Activated CD4-positive, alpha-beta T cell treated with anti-CD3 and anti-CD28 coated beads for 36 hours (primary cell): ENCODE results near the gene PLA2G12A. TPM values are rescaled to one million over a fixed set of nuclear protein-coding genes. Genes with fewer than 3 reads are reported as not detected.
A peak's percentile ranks its signal among the peaks of the same experiment; 100 is the strongest.
"Not testable (repeated sequence)": the region's sequence is repeated elsewhere in the genome, so short reads cannot be mapped to it uniquely, and the experiment has no call there.

Experiments
- ATAC-seq: fragments of 200-7000 bp; cut with Tn5 transposase; one replicate; pipeline ENCODE4 v1.10.0; 2021; ENCODE audit warnings: mild to moderate bottlenecking, moderate library complexity
- CTCF ChIA-PET: fragments of 350-600 bp; sonication (Branson Sonifier 250); formaldehyde crosslinking; loops from one replicate; lab custom pipeline; 2021; ENCODE audit warnings: antibody characterized with exemption; lab: Charles Lee
- POLR2A ChIA-PET: fragments of 350-600 bp; sonication (Branson Sonifier 250); formaldehyde crosslinking; loops from one replicate; lab custom pipeline; 2021; ENCODE audit warnings: antibody characterized with exemption, inconsistent platforms; lab: Charles Lee
- DNase-seq: peaks from one replicate; pipeline ENCODE4 v3.0.0-alpha.2; 2020
- H3K27ac Mint-ChIP-seq: one replicate; pipeline ENCODE4 v1.8.0; 2021; ENCODE audit warnings: mixed read lengths
- H3K27me3 Mint-ChIP-seq: one replicate; pipeline ENCODE4 v1.8.0; 2021; ENCODE audit warnings: mixed read lengths
- H3K36me3 Mint-ChIP-seq: one replicate; pipeline ENCODE4 v1.8.0; 2021; ENCODE audit warnings: low read depth, mixed read lengths
- H3K4me1 Mint-ChIP-seq: one replicate; pipeline ENCODE4 v1.8.0; 2021; ENCODE audit warnings: mixed read lengths
- H3K4me3 Mint-ChIP-seq: one replicate; pipeline ENCODE4 v1.8.0; 2021; ENCODE audit warnings: mild to moderate bottlenecking, moderate library complexity, mixed read lengths
- H3K9me3 Mint-ChIP-seq: one replicate; pipeline ENCODE4 v1.8.0; 2021; ENCODE audit warnings: low read depth, mixed read lengths
- intact Hi-C, 2 experiments: fragments of 100-400 bp; cut with DNase I in 1 of 2; cut with micrococcal nuclease in 1 of 2; formaldehyde crosslinking; loops; one replicate each; pipeline versions ENCODE4 v1.14.2 to v1.15.1; 2022 to 2024; cut with DNase I, micrococcal nuclease
- total RNA-seq, 2 experiments: library from RNA; stranded (reverse); gene quantifications; one replicate each; pipeline ENCODE4 v1.2.3, GENCODE V29; 2021

PLA2G12A gene
- total RNA-seq, 2 experiments from 2014 or later, result 17.9 to 31.1 TPM

DNA sequence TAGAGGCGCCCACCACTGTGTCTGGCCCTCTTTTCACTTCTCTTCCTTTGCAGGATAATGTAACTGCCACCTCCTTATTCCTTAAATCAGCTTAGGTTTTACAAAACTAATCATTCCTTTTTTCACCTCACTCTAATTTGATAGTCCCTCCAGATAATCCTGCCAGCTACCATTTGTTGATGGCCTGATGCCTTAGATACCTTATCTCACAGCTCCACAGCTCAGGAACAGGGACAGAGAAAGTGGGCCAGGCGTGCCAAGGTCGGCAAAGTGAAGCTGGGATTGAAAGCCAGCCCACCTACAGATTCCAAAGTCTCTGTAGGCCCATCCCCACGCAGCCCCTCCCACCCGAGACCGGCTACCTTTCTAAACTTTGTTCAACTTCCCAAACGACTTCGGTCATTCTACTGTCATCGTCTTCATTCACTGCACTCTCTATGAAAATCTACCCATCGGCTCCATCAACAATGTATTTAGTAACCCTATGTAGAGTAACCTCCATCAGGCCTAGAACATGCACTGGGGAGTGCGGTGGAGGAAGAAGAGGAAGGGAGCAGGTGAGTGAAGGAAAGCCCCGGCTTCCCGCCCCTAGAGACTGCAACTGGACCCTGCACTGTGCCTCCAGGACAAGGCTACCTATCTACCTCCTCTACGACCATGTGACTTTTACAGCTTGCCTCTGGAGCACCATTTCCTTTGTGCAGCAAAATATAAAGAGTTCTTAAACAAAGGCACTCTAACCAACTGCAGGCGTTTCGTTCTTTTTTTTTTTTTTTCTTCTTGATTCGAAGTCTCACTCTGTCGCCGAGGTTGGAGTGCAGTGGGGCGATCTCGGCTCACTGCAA, 28.1 kb downstream of the PLA2G12A start:
- Mint-ChIP-seq H3K27me3 (no peaks in the 10 kb centered on the region), H3K4me3 (peak overlapping the region; percentile 89), H3K27ac (peak overlapping the region; percentile 78), H3K36me3 (peaks cover 9% of the 10 kb centered on the region), H3K4me1 (peaks cover 40% of the 10 kb centered on the region), H3K9me3 (no peaks in the 10 kb centered on the region)
- peak; percentile 21 for DNase-seq
- peak; percentile 13 for ATAC-seq
- intact Hi-C loops, result loop anchor here (2.0 to 10.0 kb wide), 7 partner anchors 27 to 276 kb away; partner anchors contain the start of genes MCUB (in 1 of the 2) and SEC24B (in 1 of the 2)
- ChIA-PET CTCF (interaction anchor here (0.7 to 1.6 kb wide), 6 partner anchors 12 to 422 kb away, joined by 3 to 9 read pairs (median 4); no protein-coding TSS in a partner anchor), POLR2A (interaction anchor here (1.7 kb wide), 1 partner anchor 28 kb away, joined by 7 read pairs; the partner anchor contains the start of gene PLA2G12A)

DNA sequence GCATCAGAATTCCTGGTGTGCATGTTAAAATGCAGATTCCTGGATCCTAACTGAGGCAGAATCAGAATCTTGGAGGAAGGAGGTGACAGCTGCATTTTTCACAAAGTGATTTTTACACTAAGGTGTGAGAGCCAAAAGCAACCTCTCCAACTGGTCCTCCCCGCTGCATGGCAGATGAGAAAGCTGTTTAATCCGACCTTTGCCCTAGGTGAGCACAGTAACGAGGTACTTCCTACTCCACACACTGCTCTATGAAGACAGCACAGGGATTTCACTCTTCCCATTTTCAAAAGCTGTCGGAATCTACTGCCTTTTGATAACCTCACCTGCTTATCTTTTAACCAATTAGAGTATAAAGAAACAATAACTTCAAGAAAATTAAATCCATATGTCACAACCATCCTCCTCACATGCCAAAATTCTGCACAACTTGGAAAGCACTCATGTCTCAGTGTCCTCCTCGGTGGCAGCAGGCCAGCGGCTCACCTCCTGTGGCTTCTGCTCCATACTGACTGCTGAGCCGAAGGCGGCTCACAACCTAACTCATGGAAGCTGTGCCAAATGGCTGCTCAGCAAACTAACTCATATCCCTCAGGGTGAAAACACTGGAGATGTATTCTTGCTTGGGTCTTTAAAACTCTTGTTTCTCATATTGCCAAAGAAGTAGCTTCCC, 30.2 kb downstream of the PLA2G12A start:
- Mint-ChIP-seq H3K36me3 (peaks cover 11% of the 10 kb centered on the region), H3K4me1 (peaks cover 40% of the 10 kb centered on the region), H3K27me3 (no peaks in the 10 kb centered on the region), H3K9me3 (no peaks in the 10 kb centered on the region), H3K27ac (no peak overlapping the region), H3K4me3 (no peak overlapping the region)
- intact Hi-C loops, result loop anchor here (5.0 to 10.0 kb wide), 4 partner anchors 135 to 278 kb away; partner anchors contain the start of genes MCUB (in 1 of the 2) and SEC24B (in 1 of the 2)
- DNase-seq, result no peak
- ATAC-seq, result no peak
- CTCF ChIA-PET, result interaction anchor here (0.6 to 1.7 kb wide), 6 partner anchors 19 to 260 kb away, joined by 3 to 5 read pairs (median 4); no protein-coding TSS in a partner anchor
- POLR2A ChIA-PET, result no interaction called here

DNA sequence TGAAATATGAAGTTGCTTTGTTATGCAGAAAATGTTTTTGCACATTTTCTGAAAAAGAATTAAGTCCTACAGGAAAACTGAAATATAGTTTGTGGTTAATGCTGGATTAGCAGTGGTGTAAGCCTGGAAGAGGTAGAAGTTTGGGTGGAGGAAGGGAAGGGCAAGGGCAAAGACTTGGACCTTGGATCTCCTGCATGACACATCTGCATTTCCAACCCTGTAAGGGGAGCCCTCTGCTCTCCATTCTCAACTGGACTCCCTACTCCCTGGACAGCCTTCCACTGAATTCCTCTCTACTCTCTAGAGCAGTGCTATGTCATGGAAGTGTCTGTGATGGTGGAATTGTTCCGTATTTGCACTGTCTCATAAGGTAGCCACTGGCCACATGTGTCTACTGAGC, 31.2 kb downstream of the PLA2G12A start:
- no peak overlapping the region for H3K27ac Mint-ChIP-seq

DNA sequence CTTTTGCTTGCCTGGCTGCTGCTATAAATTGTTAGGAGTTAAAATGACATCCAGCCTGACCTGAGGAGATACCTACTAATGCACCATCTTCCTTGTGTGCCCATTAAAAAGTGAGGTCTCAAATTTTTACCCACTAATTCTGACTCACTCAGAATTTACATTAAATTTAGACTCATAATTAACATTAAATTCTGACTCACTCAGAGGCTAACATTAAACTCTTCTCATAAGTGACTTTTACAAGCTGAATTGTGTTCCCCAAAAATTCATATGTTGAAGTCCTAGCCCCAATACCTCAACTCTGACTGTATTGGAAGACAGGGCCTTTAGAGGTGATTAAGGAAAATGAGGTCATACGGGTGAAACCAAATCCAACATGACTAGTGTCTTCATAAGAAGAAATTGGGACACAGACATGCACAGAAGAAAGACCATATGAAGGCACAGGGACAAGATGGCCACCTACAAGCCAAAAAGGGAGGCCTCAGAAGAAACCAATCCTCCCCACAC, 38.4 kb downstream of the PLA2G12A start:
- peaks cover 28% of the 10 kb centered on the region for H3K4me1 Mint-ChIP-seq
- POLR2A ChIA-PET, result no interaction called here
- CTCF ChIA-PET, result interaction anchor here (1.0 kb wide), 1 partner anchor 43 kb away, joined by 3 read pairs; no protein-coding TSS in a partner anchor
- peak overlapping the region; percentile 65 for H3K27ac Mint-ChIP-seq
- ATAC-seq, result peak; percentile 72
- H3K4me3 Mint-ChIP-seq, result no peak overlapping the region
- DNase-seq, result no peak
- intact Hi-C loops, result loop anchor here in 1 of 2 experiments (1.0 kb wide), 1 partner anchor 43 kb away; no protein-coding TSS in a partner anchor
- no peaks in the 10 kb centered on the region for H3K27me3 Mint-ChIP-seq
- H3K36me3 Mint-ChIP-seq, result peaks cover 49% of the 10 kb centered on the region
- peaks cover 2% of the 10 kb centered on the region for H3K9me3 Mint-ChIP-seq

More for the DNA sequence above, 31.2 kb downstream of the PLA2G12A start:
- H3K4me1 Mint-ChIP-seq, result peaks cover 34% of the 10 kb centered on the region
- peaks cover 17% of the 10 kb centered on the region for H3K36me3 Mint-ChIP-seq
- no peaks in the 10 kb centered on the region for H3K9me3 Mint-ChIP-seq
- ATAC-seq, result no peak
- ChIA-PET CTCF (no interaction called here), POLR2A (no interaction called here)
- no peaks in the 10 kb centered on the region for H3K27me3 Mint-ChIP-seq
- H3K4me3 Mint-ChIP-seq, result no peak overlapping the region
- intact Hi-C loops, result no loop called here
- no peak for DNase-seq

DNA sequence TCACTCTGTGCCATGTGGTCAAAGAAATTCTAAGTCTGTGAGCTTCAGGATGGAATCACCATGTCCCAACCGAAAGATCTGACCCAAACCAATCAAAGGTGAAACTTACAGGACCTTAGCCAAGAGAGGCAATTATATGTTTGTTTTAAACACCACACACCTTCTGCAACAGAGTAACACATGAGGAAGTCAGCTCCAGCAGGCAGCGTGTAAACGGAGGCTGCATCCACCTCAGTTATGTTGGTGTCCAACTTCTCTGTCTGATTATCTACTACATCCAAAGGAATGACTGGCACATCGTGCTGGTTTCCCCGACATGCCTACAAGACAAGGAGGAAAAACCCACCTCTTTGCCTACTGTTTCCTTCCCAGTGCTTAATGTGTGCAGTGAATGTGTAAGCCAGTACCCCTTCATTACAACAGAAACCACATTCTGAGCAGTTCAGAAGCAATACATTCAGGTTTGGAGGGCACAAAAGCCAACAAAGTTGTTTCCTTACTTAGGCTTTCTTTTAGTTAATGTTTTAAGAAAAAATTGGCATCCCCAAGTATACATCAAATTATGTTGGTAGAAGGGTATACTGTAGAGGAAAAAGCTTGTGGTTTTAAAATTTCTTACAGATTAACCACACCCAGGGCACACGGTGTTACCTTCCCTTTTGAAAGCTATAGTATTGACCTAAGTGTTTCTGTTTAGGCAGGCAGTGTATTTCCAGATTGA, 39.0 kb downstream of the PLA2G12A start:
- H3K4me3 Mint-ChIP-seq, result no peak overlapping the region
- peak overlapping the region; percentile 65 for H3K27ac Mint-ChIP-seq
- intact Hi-C loops, result loop anchor here in 1 of 2 experiments (1.0 kb wide), 1 partner anchor 43 kb away; no protein-coding TSS in a partner anchor
- CTCF ChIA-PET, result interaction anchor here (0.6 to 1.0 kb wide), 3 partner anchors 10 to 42 kb away, joined by 3 to 4 read pairs (median 3); no protein-coding TSS in a partner anchor
- peak; percentile 54 for ATAC-seq
- peaks cover 2% of the 10 kb centered on the region for H3K9me3 Mint-ChIP-seq
- DNase-seq, result no peak
- H3K4me1 Mint-ChIP-seq, result peaks cover 28% of the 10 kb centered on the region
- peaks cover 53% of the 10 kb centered on the region for H3K36me3 Mint-ChIP-seq
- POLR2A ChIA-PET, result no interaction called here
- no peaks in the 10 kb centered on the region for H3K27me3 Mint-ChIP-seq

DNA sequence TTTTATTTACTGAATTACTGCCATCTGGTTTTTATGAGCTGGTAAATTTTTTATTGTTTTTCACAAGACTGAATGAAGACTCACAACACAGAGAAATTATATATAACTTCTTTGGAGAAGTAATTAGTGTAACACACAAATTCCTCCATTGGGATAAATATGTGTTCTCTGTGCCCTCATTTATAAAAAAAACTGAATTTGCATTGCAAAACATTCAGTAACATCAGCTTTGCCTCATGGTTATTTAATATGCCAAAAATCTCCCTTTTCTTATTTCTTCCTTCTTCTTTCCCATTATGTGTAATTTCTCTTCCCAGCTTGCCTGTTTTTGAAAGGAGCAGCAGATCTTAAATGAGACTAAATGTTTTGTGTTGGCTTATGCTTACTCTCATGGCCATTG, 45.1 kb downstream of the PLA2G12A start:
- CTCF ChIA-PET, result interaction anchor here (0.7 to 1.1 kb wide), 2 partner anchors 17 to 20 kb away, joined by 3 read pairs; no protein-coding TSS in a partner anchor
- intact Hi-C loops, result no loop called here
- POLR2A ChIA-PET, result no interaction called here
- Mint-ChIP-seq H3K9me3 (no peaks in the 10 kb centered on the region), H3K27ac (peak overlapping the region; percentile 32), H3K4me1 (peaks cover 22% of the 10 kb centered on the region), H3K4me3 (no peak overlapping the region), H3K36me3 (peaks cover 41% of the 10 kb centered on the region), H3K27me3 (no peaks in the 10 kb centered on the region)
- no peak for DNase-seq
- no peak for ATAC-seq

DNA sequence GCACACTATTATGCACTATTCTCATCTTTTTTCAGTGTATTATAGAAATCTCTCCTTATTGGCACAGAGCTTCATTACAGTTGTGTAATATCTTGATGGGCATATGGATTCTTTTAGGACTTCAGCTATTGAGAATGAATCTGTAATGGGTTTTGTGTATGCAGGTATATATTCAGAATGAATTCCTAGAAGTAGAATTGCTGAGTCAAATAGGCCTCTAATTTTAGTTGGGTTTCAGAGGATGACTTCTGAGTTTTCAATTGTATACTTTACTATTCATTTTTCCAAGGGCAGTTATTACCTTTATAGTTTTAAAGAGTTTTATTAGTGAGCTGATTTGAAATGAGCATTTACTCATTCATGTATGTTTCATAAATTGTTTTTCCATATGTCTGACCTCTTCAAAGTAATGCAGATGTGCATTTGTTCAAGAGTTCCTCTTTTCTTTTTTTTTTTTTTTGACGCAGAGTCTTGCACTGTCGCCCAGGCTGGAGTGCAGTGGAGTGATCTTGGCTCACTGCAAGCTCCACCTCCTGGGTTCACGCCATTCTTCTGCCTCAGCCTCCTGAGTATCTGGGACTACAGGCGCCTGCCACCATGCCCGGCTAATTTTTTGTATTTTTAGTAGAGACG, 46.1 kb downstream of the PLA2G12A start:
- no peaks in the 10 kb centered on the region for H3K9me3 Mint-ChIP-seq
- peaks cover 39% of the 10 kb centered on the region for H3K36me3 Mint-ChIP-seq
- DNase-seq, result no peak
- peak overlapping the region; percentile 65 for H3K27ac Mint-ChIP-seq
- ChIA-PET POLR2A (no interaction called here), CTCF (interaction anchor here (1.8 kb wide), 1 partner anchor 10 kb away, joined by 6 read pairs; no protein-coding TSS in a partner anchor)
- intact Hi-C loops, result no loop called here
- H3K4me1 Mint-ChIP-seq, result peaks cover 22% of the 10 kb centered on the region
- H3K27me3 Mint-ChIP-seq, result no peaks in the 10 kb centered on the region
- no peak overlapping the region for H3K4me3 Mint-ChIP-seq
- no peak for ATAC-seq

DNA sequence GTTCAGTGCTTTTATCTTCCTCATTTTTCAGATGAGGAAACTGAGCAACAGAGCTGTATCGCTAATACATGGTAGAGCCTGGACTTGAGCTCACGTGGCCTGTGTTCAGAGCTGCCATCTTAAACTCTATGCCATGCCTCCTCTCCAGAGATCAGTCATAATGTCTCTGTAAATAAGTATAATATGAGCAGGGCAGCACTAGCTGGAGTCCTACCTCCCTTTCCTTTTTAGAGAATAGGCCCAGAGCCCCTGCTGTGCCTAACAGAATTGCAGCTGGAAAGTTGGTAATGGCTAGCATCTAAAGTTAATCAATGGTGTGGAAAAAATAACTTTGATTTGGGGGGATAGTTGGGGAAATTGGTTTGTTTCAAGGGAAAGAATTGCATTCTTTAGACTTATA, 47.0 kb downstream of the PLA2G12A start:
- CTCF ChIA-PET, result interaction anchor here (1.8 kb wide), 1 partner anchor 9 kb away, joined by 6 read pairs; no protein-coding TSS in a partner anchor
- no peak for DNase-seq
- no peak overlapping the region for H3K4me3 Mint-ChIP-seq
- POLR2A ChIA-PET, result no interaction called here
- peaks cover 22% of the 10 kb centered on the region for H3K4me1 Mint-ChIP-seq
- peaks cover 41% of the 10 kb centered on the region for H3K36me3 Mint-ChIP-seq
- no peak for ATAC-seq
- H3K27me3 Mint-ChIP-seq, result no peaks in the 10 kb centered on the region
- no peaks in the 10 kb centered on the region for H3K9me3 Mint-ChIP-seq
- no peak overlapping the region for H3K27ac Mint-ChIP-seq
- intact Hi-C loops, result no loop called here

DNA sequence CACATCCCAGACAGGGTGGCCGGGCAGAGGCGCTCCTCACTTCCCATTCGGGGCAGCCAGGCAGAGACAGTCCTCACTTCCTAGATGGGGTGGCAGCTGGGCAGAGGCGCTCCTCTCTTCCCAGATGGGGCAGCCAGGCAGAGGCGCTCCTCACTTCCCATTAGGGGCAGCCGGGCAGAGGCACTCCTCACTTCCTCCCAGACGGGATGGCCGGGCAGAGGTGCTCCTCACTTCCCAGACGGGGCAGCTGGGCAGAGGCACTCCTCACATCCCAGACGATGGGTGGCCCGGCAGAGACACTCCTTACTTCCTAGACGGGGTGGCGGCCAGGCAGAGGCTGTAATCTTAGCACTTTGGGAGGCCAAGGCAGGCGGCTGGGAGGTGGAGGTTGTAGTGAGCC, 50.9 kb downstream of the PLA2G12A start:
- H3K27ac Mint-ChIP-seq, CTCF ChIA-PET, H3K27me3 Mint-ChIP-seq, intact Hi-C loops, POLR2A ChIA-PET, H3K4me3 Mint-ChIP-seq, H3K9me3 Mint-ChIP-seq, ATAC-seq, DNase-seq: not testable (repeated sequence)
- H3K36me3 Mint-ChIP-seq, result peaks cover 24% of the 10 kb centered on the region
- H3K4me1 Mint-ChIP-seq, result peaks cover 24% of the 10 kb centered on the region

DNA sequence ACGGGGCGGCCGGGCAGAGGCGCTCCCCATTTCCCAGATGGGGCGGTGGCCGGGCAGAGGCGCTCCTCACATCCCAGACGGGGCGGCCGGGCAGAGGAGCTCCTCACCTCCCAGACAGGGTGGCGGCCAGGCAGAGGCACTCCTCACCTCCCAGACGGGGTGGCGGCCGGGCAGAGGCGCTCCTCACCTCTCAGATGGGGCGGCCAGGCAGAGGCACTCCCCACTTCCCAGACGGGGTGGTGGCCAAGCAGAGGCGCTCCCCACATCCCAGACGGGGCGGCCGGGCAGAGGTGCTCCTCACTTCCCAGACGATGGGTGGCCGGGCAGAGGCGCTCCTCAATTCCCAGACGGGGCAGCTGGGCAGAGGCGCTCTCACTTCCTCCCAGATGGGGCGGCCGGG, 51.4 kb downstream of the PLA2G12A start:
- POLR2A ChIA-PET, H3K27me3 Mint-ChIP-seq, ATAC-seq, H3K9me3 Mint-ChIP-seq, CTCF ChIA-PET, intact Hi-C loops, H3K27ac Mint-ChIP-seq, H3K4me3 Mint-ChIP-seq, DNase-seq: not testable (repeated sequence)
- H3K4me1 Mint-ChIP-seq, result peaks cover 20% of the 10 kb centered on the region
- H3K36me3 Mint-ChIP-seq, result peaks cover 26% of the 10 kb centered on the region
